HEK293 (cell line): ENCODE data around the gene HOXC11.

ENCODE experiments used
- ATF2 ChIP-seq: fragments of 450-650 bp; formaldehyde crosslinking; IDR thresholded peaks from 2 replicates; pipeline ENCODE4 v1.5.1; 2016; ENCODE audit warnings: missing biosample characterization, missing genetic modification characterization, low read depth
- GFI1B ChIP-seq: fragments of 450-650 bp; formaldehyde crosslinking; IDR thresholded peaks from 2 replicates; pipeline ENCODE4 v1.5.1; 2016; ENCODE audit warnings: missing biosample characterization, missing genetic modification characterization
- HOXA7 ChIP-seq: sonication (generic); formaldehyde crosslinking; IDR thresholded peaks from 2 replicates; pipeline ENCODE4 v1.8.1; 2022; ENCODE audit warnings: missing genetic modification reagents, borderline replicate concordance
- KLF10 ChIP-seq: fragments of 450-650 bp; IDR thresholded peaks from 2 replicates; pipeline ENCODE4 v1.5.1; 2018; ENCODE audit warnings: missing biosample characterization, mild to moderate bottlenecking, missing genetic modification characterization
- KLF7 ChIP-seq: fragments of 450-650 bp; formaldehyde crosslinking; IDR thresholded peaks from 2 replicates; pipeline ENCODE4 v1.5.1; 2016; ENCODE audit warnings: missing biosample characterization, missing genetic modification characterization, borderline replicate concordance
- MYNN ChIP-seq: fragments of 450-650 bp; formaldehyde crosslinking; IDR thresholded peaks from 2 replicates; pipeline ENCODE4 v1.5.1; 2016; ENCODE audit warnings: missing biosample characterization, missing genetic modification characterization, borderline replicate concordance
- OSR2 ChIP-seq: fragments of 450-650 bp; formaldehyde crosslinking; IDR thresholded peaks from 2 replicates; pipeline ENCODE4 v1.5.1; 2016; ENCODE audit warnings: missing biosample characterization, missing genetic modification characterization
- PRDM10 ChIP-seq: fragments of 450-650 bp; formaldehyde crosslinking; IDR thresholded peaks from 2 replicates; pipeline ENCODE4 v1.5.1; 2016; ENCODE audit warnings: missing biosample characterization, missing genetic modification characterization
- SP2 ChIP-seq: fragments of 450-650 bp; formaldehyde crosslinking; IDR thresholded peaks from 2 replicates; pipeline ENCODE4 v1.5.1; 2016; ENCODE audit warnings: missing biosample characterization, missing genetic modification characterization
- ZNF133 ChIP-seq: fragments of 450-650 bp; formaldehyde crosslinking; IDR thresholded peaks from 2 replicates; pipeline ENCODE4 v1.5.1; 2016; ENCODE audit warnings: missing biosample characterization, missing genetic modification characterization
- ZNF148 ChIP-seq: fragments of 450-650 bp; formaldehyde crosslinking; IDR thresholded peaks from 2 replicates; pipeline ENCODE4 v1.5.0; 2017; ENCODE audit warnings: missing biosample characterization, missing genetic modification characterization, borderline replicate concordance
- ZNF174 ChIP-seq: fragments of 450-650 bp; formaldehyde crosslinking; IDR thresholded peaks from 2 replicates; pipeline ENCODE4 v1.5.0; 2017; ENCODE audit warnings: missing biosample characterization, mild to moderate bottlenecking, missing genetic modification characterization
- ZNF19 ChIP-seq: fragments of 450-650 bp; formaldehyde crosslinking; IDR thresholded peaks from 2 replicates; pipeline ENCODE4; 2016; ENCODE audit warnings: missing biosample characterization, missing genetic modification characterization, low read depth
- ZNF24 ChIP-seq: fragments of 450-650 bp; formaldehyde crosslinking; IDR thresholded peaks from 2 replicates; pipeline ENCODE4 v1.5.1; 2016; ENCODE audit warnings: missing biosample characterization, missing genetic modification characterization
- ZNF292 ChIP-seq: fragments of 450-650 bp; formaldehyde crosslinking; IDR thresholded peaks from 2 replicates; pipeline ENCODE4 v1.5.1; 2016; ENCODE audit warnings: low read depth, missing biosample characterization, missing genetic modification characterization, borderline replicate concordance
- ZNF416 ChIP-seq: fragments of 450-650 bp; formaldehyde crosslinking; IDR thresholded peaks from 2 replicates; pipeline ENCODE4 v1.5.1; 2016; ENCODE audit warnings: missing biosample characterization, missing genetic modification characterization
- ZNF423 ChIP-seq: fragments of 450-650 bp; formaldehyde crosslinking; IDR thresholded peaks from 2 replicates; pipeline ENCODE4 v1.5.1; 2016; ENCODE audit warnings: missing biosample characterization, missing genetic modification characterization
- ZNF433 ChIP-seq: fragments of 450-650 bp; formaldehyde crosslinking; IDR thresholded peaks from 2 replicates; pipeline ENCODE4 v1.5.1; 2016; ENCODE audit warnings: missing biosample characterization, missing genetic modification characterization, low read depth
- ZNF510 ChIP-seq: fragments of 450-650 bp; formaldehyde crosslinking; IDR thresholded peaks from 2 replicates; pipeline ENCODE4 v1.5.1; 2018; ENCODE audit warnings: mild to moderate bottlenecking, missing genetic modification characterization, missing biosample characterization; ENCODE audit not compliant: insufficient replicate concordance
- ZNF521 ChIP-seq: fragments of 450-650 bp; formaldehyde crosslinking; IDR thresholded peaks from 2 replicates; pipeline ENCODE4 v1.5.1; 2017; ENCODE audit warnings: missing biosample characterization, mild to moderate bottlenecking, missing genetic modification characterization
- ZNF580 ChIP-seq: fragments of 450-650 bp; formaldehyde crosslinking; IDR thresholded peaks from 2 replicates; pipeline ENCODE4 v1.5.1; 2016; ENCODE audit warnings: missing biosample characterization, missing genetic modification characterization
- ZNF626 ChIP-seq: fragments of 450-650 bp; sonication (Bioruptor Pico); formaldehyde crosslinking; IDR thresholded peaks from 2 replicates; pipeline ENCODE4 v1.5.1; 2018; ENCODE audit warnings: missing biosample characterization, missing genetic modification characterization, inconsistent platforms
- ZNF654 ChIP-seq: fragments of 450-650 bp; formaldehyde crosslinking; IDR thresholded peaks from 2 replicates; pipeline ENCODE4 v1.5.1; 2016; ENCODE audit warnings: low read depth, missing biosample characterization, missing genetic modification characterization
- ZNF76 ChIP-seq: fragments of 450-650 bp; formaldehyde crosslinking; IDR thresholded peaks from 2 replicates; pipeline ENCODE4; 2016; ENCODE audit warnings: low read depth, missing biosample characterization, missing genetic modification characterization, borderline replicate concordance
- ZNF777 ChIP-seq: fragments of 450-650 bp; formaldehyde crosslinking; IDR thresholded peaks from 2 replicates; pipeline ENCODE4 v1.5.1; 2017; ENCODE audit warnings: missing biosample characterization, missing genetic modification characterization, borderline replicate concordance
- ZXDB ChIP-seq: fragments of 450-650 bp; formaldehyde crosslinking; IDR thresholded peaks from 2 replicates; pipeline ENCODE4 v1.5.1; 2016; ENCODE audit warnings: missing biosample characterization, missing genetic modification characterization

Gene HOXC11

GRCh38 chr12:53984901-53985691 is 12.2 kb downstream of the HOXC11 start, which contains the start of gene HOXC10 (continued):
- TF ChIP-seq ATF2 (tag by site-specific recombination) (peak; percentile 96), ZNF433 (no peak), ZNF76 (tag by site-specific recombination) (0 out of 2 replicates have a peak, but pooled peaks have one; percentile 40), KLF10 (tag by site-specific recombination) (peak; percentile 30; the same call in 1 of the 2 replicates), PRDM10 (tag by site-specific recombination) (0 out of 2 replicates have a peak, but pooled peaks have one; percentile 13), ZNF510 (no peak), ZNF626 (tag by site-specific recombination) (no peak), ZNF416 (no peak), GFI1B (tag by site-specific recombination) (no peak), ZNF174 (tag by site-specific recombination) (no peak), ZNF777 (tag by site-specific recombination) (no peak), ZNF19 (tag by site-specific recombination) (no peak), SP2 (tag by site-specific recombination) (peak; percentile 63), KLF7 (no peak), ZXDB (tag by site-specific recombination) (peak; percentile 45; the same call in 1 of the 2 replicates), HOXA7 (CRISPR knock-in tag) (no peak), ZNF423 (tag by site-specific recombination) (no peak), ZNF148 (no peak), ZNF24 (tag by site-specific recombination) (no peak), ZNF654 (tag by site-specific recombination) (peak; percentile 97), ZNF580 (tag by site-specific recombination) (no peak), MYNN (no peak), ZNF292 (no peak), OSR2 (tag by site-specific recombination) (no peak), ZNF133 (tag by site-specific recombination) (no peak), ZNF521 (tag by site-specific recombination) (no peak)
